ENCODE measurements around the gene WDR37.
"Not testable (repeated sequence)": the region's sequence is repeated elsewhere in the genome, so short reads cannot be mapped to it uniquely, and the experiment has no call there.

The WDR37 gene

GRCh38 chr10:1109795-1110673, 53.8 kb downstream of the WDR37 start:
- peak; percentile 83 for DNase-seq

- no peak for DNase-seq
Observed at GRCh38 chr10:1110674-1111119, 54.5 kb downstream of the WDR37 start.

- no peak for DNase-seq
Observed at GRCh38 chr10:1114315-1114714, 58.1 kb downstream of the WDR37 start.

- DNase-seq = no peak
Observed at GRCh38 chr10:1114719-1115606, 58.8 kb downstream of the WDR37 start.

- no peak for DNase-seq
Observed at GRCh38 chr10:1115607-1115955, 59.4 kb downstream of the WDR37 start.

GRCh38 chr10:1116051-1116450, 59.9 kb downstream of the WDR37 start:
- DNase-seq = no peak

GRCh38 chr10:1116696-1117280, 60.6 kb downstream of the WDR37 start:
- DNase-seq = no peak

- DNase-seq = no peak
Observed at GRCh38 chr10:1117651-1118050, 61.5 kb downstream of the WDR37 start.

GRCh38 chr10:1118318-1118717, 62.1 kb downstream of the WDR37 start:
- DNase-seq = not testable (repeated sequence)

GRCh38 chr10:1119027-1119426, 62.8 kb downstream of the WDR37 start:
- no peak for DNase-seq

- DNase-seq = no peak
Observed at GRCh38 chr10:1119501-1119900, 63.3 kb downstream of the WDR37 start.

GRCh38 chr10:1120306-1120705, 64.1 kb downstream of the WDR37 start:
- DNase-seq = no peak

- no peak for DNase-seq
Observed at GRCh38 chr10:1120801-1121211, 64.6 kb downstream of the WDR37 start.

GRCh38 chr10:1121271-1121970, 65.2 kb downstream of the WDR37 start:
- no peak for DNase-seq

- DNase-seq = no peak
Observed at GRCh38 chr10:1122349-1122748, 66.2 kb downstream of the WDR37 start.

- DNase-seq = no peak
Observed at GRCh38 chr10:1123198-1123597, 67.0 kb downstream of the WDR37 start.

GRCh38 chr10:1123972-1124371, 67.8 kb downstream of the WDR37 start:
- no peak for DNase-seq

GRCh38 chr10:1124796-1125195, 68.6 kb downstream of the WDR37 start:
- DNase-seq = no peak

- no peak for DNase-seq
Observed at GRCh38 chr10:1126461-1126860, 70.3 kb downstream of the WDR37 start.

- DNase-seq = no peak
Observed at GRCh38 chr10:1127629-1128028, 71.4 kb downstream of the WDR37 start.

GRCh38 chr10:1128115-1128514, 71.9 kb downstream of the WDR37 start:
- DNase-seq = no peak

- no peak for DNase-seq
Observed at GRCh38 chr10:1128649-1129048, 72.5 kb downstream of the WDR37 start.

- DNase-seq = no peak
Observed at GRCh38 chr10:1130226-1130625, 74.0 kb downstream of the WDR37 start.
